Upper lobe of left lung (tissue), 4 donors: ENCODE measurements around the gene KCTD11.

ENCODE experiments used
- CTCF ChIP-seq, 6 experiments: fragments of 450-650 bp in 4 of 6; fragments of 200-600 bp in 2 of 6; sonication (generic) in 2 of 6; IDR thresholded peaks; one replicate each; pipeline ENCODE4 v1.5.1; 2016 to 2019; ENCODE audit warnings: antibody characterized with exemption in 6 of 6
- POLR2A ChIP-seq, 4 donors: fragments of 450-650 bp; IDR thresholded peaks; one replicate each; pipeline ENCODE4 v1.5.1; 2016 to 2017; ENCODE audit warnings: antibody characterized with exemption in 4 of 4, mild to moderate bottlenecking in 2 of 4
- POLR2AphosphoS5 ChIP-seq, 2 donors: sonication (generic); formaldehyde crosslinking; IDR thresholded peaks; one replicate each; pipeline ENCODE4 v1.5.1; 2017; ENCODE audit warnings: antibody characterized with exemption in 2 of 2

- TF ChIP-seq CTCF (IDR thresholded peaks at IDR 0.05) (no peak), POLR2A (IDR thresholded peaks at IDR 0.05) (no peak), POLR2AphosphoS5 (IDR thresholded peaks at IDR 0.05) (no peak)
Measured at GRCh38 chr17:7379134-7379533, 27.2 kb downstream of the KCTD11 start.
